ENCODE data around the gene CAPN8. TPM values are rescaled to one million over a fixed set of nuclear protein-coding genes. Genes with fewer than 3 reads are reported as not detected.
A peak's percentile ranks its signal among the peaks of the same experiment; 100 is the strongest.

CAPN8 gene
- total and polyA plus RNA-seq, 4 donors = 0.08 to 0.16 TPM; not detected in 2

DNA sequence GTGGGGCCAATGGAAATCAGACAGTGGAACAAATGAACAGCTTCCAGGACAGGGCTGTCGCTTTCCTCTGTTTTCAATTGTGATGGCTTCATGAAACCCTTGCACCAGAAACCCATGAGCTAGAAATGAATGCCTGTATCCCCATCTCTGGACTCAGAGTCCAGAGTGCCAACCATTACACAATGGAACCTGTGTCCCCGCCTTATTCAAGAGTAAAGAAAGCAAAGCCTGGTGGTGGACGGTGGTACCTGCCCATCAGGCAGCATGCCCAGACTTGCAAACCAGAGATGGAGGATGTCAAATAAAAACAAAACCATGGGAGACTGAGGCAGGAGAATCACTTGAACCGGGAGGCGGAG is 42.5 kb upstream of the CAPN8 start (continued):
- no peak for TF ChIP-seq REST (IDR thresholded peaks at IDR 0.05)
- peak; percentile 59 to 62 for TF ChIP-seq RXRA (IDR thresholded peaks at IDR 0.05)
- TF ChIP-seq MAX (IDR thresholded peaks at IDR 0.05) = no peak
- TF ChIP-seq EGR1 (IDR thresholded peaks at IDR 0.05; ENCODE audit: low read depth in 2 of 2) = no peak
- peak; percentile 41 for TF ChIP-seq YY1 (IDR thresholded peaks at IDR 0.05)

DNA sequence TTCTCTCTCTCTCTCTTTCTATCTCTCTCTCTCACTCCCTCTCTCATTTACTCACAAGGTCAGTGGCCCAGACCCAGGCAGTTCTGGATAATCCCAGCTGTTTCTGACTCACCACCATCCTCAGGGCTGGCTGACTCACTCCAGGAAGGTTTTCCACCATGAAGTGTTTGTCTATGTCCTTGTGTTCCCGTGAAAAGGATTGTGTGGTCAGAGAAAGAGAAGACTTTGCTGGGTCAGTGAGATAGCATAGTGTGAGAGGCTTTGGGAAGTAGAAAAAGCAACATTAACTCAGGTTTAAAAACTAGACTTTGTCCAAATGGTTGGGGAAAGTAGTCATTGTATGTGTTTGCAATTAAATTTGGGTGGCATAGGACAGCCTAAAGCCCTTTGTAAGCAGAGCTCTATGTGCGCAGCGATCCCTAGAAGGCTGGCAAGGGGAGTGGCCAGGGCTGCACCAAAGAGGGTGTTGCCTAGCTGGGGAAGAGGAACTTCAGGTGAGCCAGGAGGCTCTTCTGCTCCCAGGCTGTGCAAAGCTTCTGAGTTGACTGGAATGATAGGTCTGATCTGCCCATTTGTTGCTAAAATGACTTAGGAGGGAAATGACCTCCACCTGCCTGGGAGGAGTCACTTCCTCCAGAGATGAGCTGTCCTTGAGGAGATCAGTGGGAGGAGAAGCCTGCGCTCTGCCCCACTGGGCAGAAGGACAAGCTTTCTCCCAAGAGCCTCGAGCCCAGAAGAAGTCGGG is 41.9 kb upstream of the CAPN8 start:
- Histone ChIP-seq H3K27ac (ENCODE audit: low read depth in 1 of 2, low read length in 2 of 2) (no peak overlapping the region), H3K9ac (ENCODE audit: low read depth in 1 of 2, low read length in 2 of 2) (no peak overlapping the region), H3K4me3 (ENCODE audit: low read depth in 1 of 3, low read length in 3 of 3) (no peak overlapping the region), H3K9me3 (ENCODE audit: control insufficient read depth in 4 of 4, low read length in 3 of 4) (no peaks in the 10 kb centered on the region), H3K4me1 (ENCODE audit: control insufficient read depth in 4 of 4, insufficient read depth in 4 of 4, low read length in 3 of 4) (no peaks in the 10 kb centered on the region), H3K27me3 (ENCODE audit: control insufficient read depth in 4 of 4, insufficient read depth in 4 of 4, low read length in 3 of 4) (no peaks in the 10 kb centered on the region), H3K36me3 (ENCODE audit: control insufficient read depth in 4 of 4, insufficient read depth in 3 of 4, low read depth in 1 of 4, low read length in 3 of 4) (no peaks in the 10 kb centered on the region)
- DNase-seq (ENCODE audit: low spot score) = no peak
- WGBS = 65% methylated on average over 6 of the region's 6 CpGs
- TF ChIP-seq HNF4A (conservative IDR thresholded peaks at IDR 0.05) = no peak
- TF ChIP-seq GABPA (IDR thresholded peaks at IDR 0.05 in 1 of 2, conservative IDR thresholded peaks at IDR 0.05 in 1 of 2) = no peak
- TF ChIP-seq NR2F2 (IDR thresholded peaks at IDR 0.05) = peak; percentile 60
- peak in 1 of 2 donors; percentile 35 for TF ChIP-seq RXRA (IDR thresholded peaks at IDR 0.05)
- TF ChIP-seq JUND (IDR thresholded peaks at IDR 0.05) = peak; percentile 74 to 83
- no peak for TF ChIP-seq REST (IDR thresholded peaks at IDR 0.05)
- no peak for TF ChIP-seq ZBTB33 (IDR thresholded peaks at IDR 0.05)
- no peak for TF ChIP-seq RAD21 (IDR thresholded peaks at IDR 0.05)
- peak; percentile 17 for TF ChIP-seq ATF3 (IDR thresholded peaks at IDR 0.05)
- no peak for TF ChIP-seq FOXA2 (IDR thresholded peaks at IDR 0.05)
